Left ventricle myocardium superior (tissue), 1 donor: ENCODE results near the gene CNTN1. TPM values are rescaled to one million over a fixed set of nuclear protein-coding genes. Genes with fewer than 3 reads are reported as not detected.
"Not testable (repeated sequence)": the region's sequence is repeated elsewhere in the genome, so short reads cannot be mapped to it uniquely, and the experiment has no call there.

Experiments used
- ATAC-seq: fragments of 200-7000 bp; cut with Tn5 transposase; one replicate; pipeline ENCODE4 v1.9.1; 2020; ENCODE audit warnings: mild to moderate bottlenecking, moderate library complexity
- DNase-seq: peaks from one replicate; pipeline ENCODE4 v3.0.0-alpha.2; 2020
- intact Hi-C: fragments of 100-400 bp; cut with micrococcal nuclease; formaldehyde crosslinking; loops from one replicate; pipeline ENCODE4 v1.11.0; 2022
- total RNA-seq: library from RNA; stranded (reverse); fragmentation: NEBNext Ultra II Directional; extraction: Animal tissue kit (Norgen Biotek cat#: 25700); gene quantifications from one replicate; pipeline ENCODE4 v1.2.1, GENCODE V29; 2021
- donor health status: DM: no; HTN: yes; CAD: no; lungs with severe emphysema.

CNTN1 gene
- total RNA-seq, 1 donor from 2014 or later = 0.57 TPM

- DNase-seq (no peak), ATAC-seq (no peak)
- intact Hi-C loops = no loop called here
Observed at GRCh38 chr12:40693207-40693821, 1.1 kb downstream of the CNTN1 start.

- intact Hi-C loops = no loop called here
- DNase-seq (no peak), ATAC-seq (no peak)
Observed at GRCh38 chr12:40697566-40698259, 5.5 kb downstream of the CNTN1 start.

GRCh38 chr12:40701756-40702155, 9.5 kb downstream of the CNTN1 start:
- intact Hi-C loops = no loop called here
- DNase-seq (no peak), ATAC-seq (no peak)

- intact Hi-C loops = no loop called here
Observed at GRCh38 chr12:40711121-40711520, 18.9 kb downstream of the CNTN1 start.

GRCh38 chr12:40714636-40715035, 22.4 kb downstream of the CNTN1 start:
- intact Hi-C loops = no loop called here
- no peak for DNase-seq
- ATAC-seq = no peak

More at GRCh38 chr12:40711121-40711520, 18.9 kb downstream of the CNTN1 start:
- ATAC-seq (no peak), DNase-seq (no peak)

GRCh38 chr12:40716037-40716436, 23.8 kb downstream of the CNTN1 start:
- intact Hi-C loops = no loop called here
- no peak for ATAC-seq
- DNase-seq = no peak

- ATAC-seq (no peak), DNase-seq (no peak)
- intact Hi-C loops = no loop called here
Observed at GRCh38 chr12:40717576-40717975, 25.3 kb downstream of the CNTN1 start.

- ATAC-seq (no peak), DNase-seq (no peak)
- intact Hi-C loops = no loop called here
Observed at GRCh38 chr12:40718878-40719372, 26.7 kb downstream of the CNTN1 start.

- ATAC-seq (no peak), DNase-seq (no peak)
- intact Hi-C loops = no loop called here
Observed at GRCh38 chr12:40723001-40723400, 30.8 kb downstream of the CNTN1 start.

GRCh38 chr12:40726366-40726765, 34.1 kb downstream of the CNTN1 start:
- intact Hi-C loops = no loop called here
- ATAC-seq (no peak), DNase-seq (no peak)

- no peak for DNase-seq
- intact Hi-C loops = no loop called here
- ATAC-seq = no peak
Observed at GRCh38 chr12:40727774-40728483, 35.7 kb downstream of the CNTN1 start.

- intact Hi-C loops = no loop called here
Observed at GRCh38 chr12:40730281-40730680, 38.0 kb downstream of the CNTN1 start.

GRCh38 chr12:40733871-40734270, 41.6 kb downstream of the CNTN1 start:
- ATAC-seq = no peak
- no peak for DNase-seq
- intact Hi-C loops = no loop called here

More at GRCh38 chr12:40730281-40730680, 38.0 kb downstream of the CNTN1 start:
- ATAC-seq (no peak), DNase-seq (no peak)

GRCh38 chr12:40734276-40734675, 42.0 kb downstream of the CNTN1 start:
- DNase-seq = no peak
- ATAC-seq = no peak
- intact Hi-C loops = no loop called here

GRCh38 chr12:40735551-40736230, 43.5 kb downstream of the CNTN1 start:
- intact Hi-C loops = no loop called here
- ATAC-seq (no peak), DNase-seq (no peak)

- ATAC-seq, intact Hi-C loops, DNase-seq: not testable (repeated sequence)
Observed at GRCh38 chr12:40737416-40737815, 45.2 kb downstream of the CNTN1 start.

- intact Hi-C loops = no loop called here
- ATAC-seq (no peak), DNase-seq (no peak)
Observed at GRCh38 chr12:40738856-40739255, 46.6 kb downstream of the CNTN1 start.

- no peak for DNase-seq
- ATAC-seq = no peak
- intact Hi-C loops = no loop called here
Observed at GRCh38 chr12:40742041-40742440, 49.8 kb downstream of the CNTN1 start.

GRCh38 chr12:40745386-40745785, 53.1 kb downstream of the CNTN1 start:
- intact Hi-C loops = no loop called here
- DNase-seq (no peak), ATAC-seq (no peak)

- intact Hi-C loops = no loop called here
- no peak for DNase-seq
Observed at GRCh38 chr12:40749863-40750262, 57.6 kb downstream of the CNTN1 start.

More at GRCh38 chr12:40749863-40750262, 57.6 kb downstream of the CNTN1 start:
- ATAC-seq = no peak
